Raji (cell line): ENCODE results near the gene ATP2B3.

Source experiments
- POLR2A ChIP-seq: IDR thresholded peaks from 2 replicates; pipeline ENCODE4 v1.6.1; 2011; ENCODE audit warnings: low read depth, low read length, control low read depth; ENCODE audit not compliant: insufficient read depth

The ATP2B3 gene

DNA sequence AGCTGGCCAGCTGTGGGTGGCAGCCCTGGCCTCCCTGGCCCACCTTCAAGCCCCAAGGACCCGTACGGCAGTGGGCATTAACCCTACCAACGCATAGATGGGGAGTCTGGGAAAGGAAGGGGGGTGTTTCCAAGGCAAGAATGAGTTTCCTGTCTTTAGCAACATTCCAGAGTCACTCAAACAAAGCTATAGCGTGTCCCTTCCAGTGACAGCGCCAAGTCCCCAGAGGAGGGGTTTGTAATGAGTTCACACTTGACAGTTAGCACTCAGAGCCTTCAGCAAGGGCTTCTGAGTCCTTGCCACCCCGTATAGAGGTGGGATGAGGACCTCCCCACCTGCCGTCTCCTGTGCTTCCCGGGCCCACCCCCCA, 20.9 kb upstream of the ATP2B3 start:
- TF ChIP-seq POLR2A: no peak

DNA sequence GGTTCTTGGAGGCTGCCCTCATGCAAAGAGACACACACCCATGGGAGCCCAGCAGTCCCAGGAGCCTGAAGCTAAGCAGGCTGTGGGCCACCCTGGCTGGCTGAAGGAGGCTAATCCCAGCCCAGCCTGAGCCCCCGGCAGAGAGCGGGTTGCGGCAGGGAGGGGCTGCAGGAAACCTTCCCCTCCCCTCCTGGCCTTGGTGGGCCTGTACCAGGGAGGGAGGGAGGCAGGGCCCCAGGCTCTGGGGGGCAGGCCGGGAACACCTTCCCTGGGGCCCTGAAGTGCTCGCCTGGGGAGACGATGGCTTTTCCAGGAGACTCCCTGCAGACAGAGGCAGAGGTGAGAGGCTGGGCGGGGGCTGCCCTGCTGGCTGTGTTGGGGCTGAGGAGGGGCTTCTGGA, 19.0 kb upstream of the ATP2B3 start:
- TF ChIP-seq POLR2A: no peak

DNA sequence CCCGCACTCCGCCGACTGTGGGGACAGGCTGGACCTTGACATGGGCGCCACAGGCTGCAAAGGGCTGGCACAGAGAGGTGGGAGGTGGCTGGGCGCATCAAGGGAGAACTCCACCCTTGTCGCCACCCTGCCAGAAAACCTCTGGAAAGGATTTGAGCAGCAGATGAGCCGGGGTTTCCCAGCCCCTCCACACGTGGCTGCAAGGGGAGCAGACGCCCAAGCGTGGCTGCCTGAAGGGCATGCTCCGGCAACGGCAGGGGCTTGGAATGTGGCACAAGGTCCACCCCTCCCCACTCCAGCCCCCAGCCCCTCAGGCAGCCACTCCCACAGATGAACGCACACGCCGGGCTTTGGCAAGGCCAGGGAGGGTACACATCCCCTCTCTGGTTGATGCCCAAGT, 18.1 kb upstream of the ATP2B3 start:
- TF ChIP-seq POLR2A: no peak

DNA sequence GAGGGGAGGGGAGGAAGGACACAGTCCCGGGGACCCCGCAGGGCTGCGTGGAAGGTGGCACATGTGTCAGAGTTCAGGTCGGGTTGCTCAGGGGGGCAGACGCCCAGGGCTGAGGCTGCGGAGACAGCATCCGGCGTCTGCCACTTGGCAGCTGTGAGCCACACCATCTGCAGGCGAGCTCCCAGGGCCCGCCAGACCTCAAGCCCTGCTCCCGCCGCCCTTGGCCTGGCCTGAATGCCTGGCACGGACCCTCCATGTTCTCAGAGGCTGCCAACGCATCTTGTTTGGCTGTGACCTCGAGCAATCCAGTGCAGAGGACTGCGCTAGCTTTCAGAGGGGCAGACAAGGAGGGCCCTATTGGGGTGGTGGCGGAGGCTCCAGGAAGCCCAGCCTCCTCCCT, 17.6 kb upstream of the ATP2B3 start:
- TF ChIP-seq POLR2A: no peak

DNA sequence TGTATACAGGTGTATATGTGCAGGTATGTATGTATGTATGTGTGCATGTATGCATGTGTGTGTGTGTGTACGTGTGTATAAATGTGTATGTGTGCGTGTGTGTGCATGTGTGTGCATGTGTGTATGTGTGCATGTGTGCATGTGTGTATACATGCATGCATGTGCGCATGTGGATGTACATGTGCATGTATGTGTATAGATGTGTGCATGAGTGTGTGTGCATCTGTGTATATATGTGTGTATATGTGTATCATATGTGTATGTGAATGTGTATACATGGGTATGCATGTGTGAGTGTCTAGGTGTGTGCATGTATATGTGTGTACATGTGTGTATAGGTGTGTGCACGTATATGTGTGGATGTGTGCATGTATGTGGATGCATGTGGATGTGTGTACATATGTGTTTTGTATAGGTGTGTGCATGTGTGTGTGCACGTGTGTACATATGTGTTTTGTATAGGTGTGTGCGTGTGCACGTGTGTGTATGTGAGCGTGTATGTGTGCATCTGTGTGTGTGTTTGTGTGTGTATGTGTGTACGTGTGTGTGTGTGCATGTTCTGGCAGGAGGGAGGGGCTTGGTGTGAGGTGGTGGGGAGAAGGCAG, 16.7 kb upstream of the ATP2B3 start:
- TF ChIP-seq POLR2A: no peak

DNA sequence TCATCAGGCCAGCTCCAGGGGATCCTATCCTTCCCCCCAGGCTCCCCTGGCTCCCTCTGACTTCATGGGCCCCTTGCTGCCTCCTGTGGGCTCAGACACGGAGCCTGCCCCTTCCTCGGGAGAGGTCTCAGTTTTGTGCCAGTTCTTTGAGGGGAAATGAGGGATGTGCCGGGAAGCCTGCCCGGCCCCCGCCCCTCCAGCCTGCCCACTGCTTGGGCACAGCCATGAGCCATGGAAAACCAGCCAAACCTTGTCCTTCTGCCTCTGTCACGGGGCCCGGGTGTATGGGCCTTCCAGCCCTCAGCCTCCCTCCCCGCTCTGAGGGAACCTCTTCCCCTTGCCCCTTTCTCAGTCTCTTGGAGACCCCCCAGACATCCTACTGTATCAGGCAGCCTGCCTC, 15.9 kb upstream of the ATP2B3 start:
- TF ChIP-seq POLR2A: no peak

DNA sequence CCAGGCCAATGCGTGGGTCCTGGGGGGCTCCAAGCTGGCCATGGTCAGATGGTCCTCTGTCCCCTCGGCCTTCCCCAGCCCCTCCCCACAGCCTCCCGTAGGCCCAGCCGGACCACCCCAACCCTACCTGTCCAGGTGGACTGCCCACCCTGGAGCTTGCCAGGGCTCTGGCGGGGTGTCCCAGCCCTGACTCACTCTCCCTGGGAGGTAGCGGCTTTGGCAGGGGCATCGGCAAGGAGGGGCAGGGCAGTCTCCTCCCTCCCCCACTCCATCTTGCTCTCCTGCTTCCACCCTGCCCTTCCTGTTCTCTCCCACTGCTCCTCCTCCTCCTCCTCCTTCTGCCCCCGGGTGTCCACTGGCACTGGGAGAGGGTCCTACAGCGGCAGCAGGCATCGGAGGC, 15.3 kb upstream of the ATP2B3 start:
- TF ChIP-seq POLR2A: no peak

DNA sequence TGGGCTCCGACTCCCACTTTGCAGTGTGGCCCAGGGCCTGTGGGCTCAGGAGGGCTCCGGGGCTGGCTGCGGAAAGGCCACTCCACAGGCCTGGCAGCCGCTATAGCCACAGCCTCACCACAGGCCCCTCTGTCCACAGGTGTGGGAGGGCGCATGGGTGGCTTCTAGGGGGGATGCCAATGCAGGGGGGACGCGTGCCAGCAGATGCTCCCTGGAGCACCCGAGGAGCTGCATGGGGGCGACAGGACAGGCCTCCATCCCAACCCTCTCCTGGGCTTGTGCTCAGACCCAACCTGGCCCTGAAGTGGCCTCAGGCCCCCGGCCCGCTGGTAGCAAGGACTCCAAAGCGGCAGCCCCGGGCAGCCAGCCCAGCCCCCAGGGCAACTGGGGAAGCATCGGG, 14.6 kb upstream of the ATP2B3 start:
- no peak for TF ChIP-seq POLR2A

DNA sequence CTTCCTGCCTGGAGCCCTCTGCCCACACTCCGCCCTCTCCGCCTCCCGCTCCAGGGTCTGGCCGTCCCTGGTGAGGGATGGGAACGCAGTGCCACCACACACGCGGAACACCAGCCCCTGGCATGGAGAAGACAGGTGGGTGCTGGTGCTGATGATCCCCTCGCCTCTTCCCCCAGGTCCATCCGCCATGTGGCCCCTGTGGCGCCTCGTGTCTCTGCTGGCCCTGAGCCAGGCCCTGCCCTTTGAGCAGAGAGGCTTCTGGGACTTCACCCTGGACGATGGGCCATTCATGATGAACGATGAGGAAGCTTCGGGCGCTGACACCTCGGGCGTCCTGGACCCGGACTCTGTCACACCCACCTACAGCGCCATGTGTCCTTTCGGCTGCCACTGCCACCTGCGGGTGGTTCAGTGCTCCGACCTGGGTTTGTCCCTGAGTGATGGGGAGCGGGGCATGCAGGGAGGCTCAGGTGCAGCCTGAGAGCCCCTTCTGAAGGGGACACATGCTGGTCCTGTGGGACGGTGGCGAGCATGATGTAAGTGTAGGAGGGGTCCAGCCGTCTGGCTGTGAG, 12.9 kb upstream of the ATP2B3 start:
- no peak for TF ChIP-seq POLR2A

DNA sequence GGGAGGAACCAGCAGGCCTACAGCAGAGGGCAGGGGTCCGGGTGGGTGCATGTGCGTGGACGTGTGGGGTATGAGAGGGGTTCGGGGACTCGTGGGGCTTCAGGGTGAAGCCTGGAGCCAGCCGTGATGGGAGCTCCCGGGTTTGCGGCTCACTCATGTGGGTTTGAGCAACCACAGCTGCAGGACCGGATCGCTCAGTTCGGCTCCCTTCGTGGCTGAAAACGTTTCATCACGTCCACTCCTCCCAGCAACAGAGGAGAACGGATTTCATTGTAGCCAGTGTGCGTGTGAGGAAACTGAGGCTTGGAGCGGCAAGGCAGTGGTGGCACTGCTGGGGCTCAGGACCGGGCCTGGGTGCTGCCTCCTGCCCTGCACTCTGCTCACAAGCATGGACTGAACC, 12.1 kb upstream of the ATP2B3 start:
- TF ChIP-seq POLR2A: no peak

DNA sequence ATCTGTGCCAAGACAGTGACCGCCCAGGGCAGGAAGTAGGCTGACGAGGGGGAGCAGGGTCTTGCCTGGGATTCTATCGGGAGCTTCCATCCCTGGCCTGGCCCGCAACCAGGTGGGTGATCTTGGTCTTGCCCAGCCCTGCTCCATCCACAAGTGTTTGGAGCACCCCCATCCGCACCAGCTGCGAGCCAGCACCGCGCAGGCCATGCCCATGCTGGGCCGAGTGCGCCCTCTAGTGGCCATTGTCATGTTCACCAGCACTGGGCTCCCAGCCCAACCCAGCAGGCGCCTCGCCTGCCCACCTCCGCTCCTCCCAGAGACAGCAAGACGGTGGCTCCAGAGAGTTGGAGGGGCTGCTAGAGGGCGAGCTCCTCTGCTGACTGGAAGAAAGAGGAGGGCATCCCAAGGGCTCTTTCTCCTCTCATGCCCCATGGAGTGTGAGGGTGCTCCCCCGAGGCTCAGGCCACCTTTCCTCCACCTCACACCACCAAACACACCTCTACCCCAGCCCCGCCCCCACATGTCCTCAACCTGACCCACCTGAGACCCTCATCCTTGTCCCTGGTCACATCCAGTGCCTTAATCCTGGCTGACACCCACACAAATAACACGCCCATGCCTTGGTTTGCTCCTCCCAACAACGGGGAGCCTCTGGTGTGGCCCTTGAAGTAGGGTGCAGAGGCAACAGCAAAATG, 9.8 kb upstream of the ATP2B3 start:
- TF ChIP-seq POLR2A: no peak

DNA sequence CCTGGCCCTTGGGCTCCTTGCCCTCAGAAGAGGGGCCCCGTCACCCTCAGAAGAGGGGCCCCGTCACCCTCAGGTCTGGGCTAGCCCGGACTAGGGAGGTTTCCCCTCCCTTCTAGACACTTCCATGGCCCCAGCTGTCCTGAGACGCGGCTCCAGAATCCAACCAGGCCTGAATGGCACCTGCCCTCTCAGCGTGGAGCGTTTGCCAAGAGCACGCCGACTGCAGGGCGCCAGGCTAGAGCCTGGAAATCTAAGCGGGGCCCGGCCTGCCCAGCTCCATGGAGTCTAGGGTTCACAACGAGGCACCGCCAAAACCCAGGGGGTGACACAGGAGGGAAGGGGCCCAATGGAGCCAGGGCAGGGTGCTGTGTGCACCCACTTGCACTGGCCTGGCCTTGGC, 7.8 kb upstream of the ATP2B3 start:
- TF ChIP-seq POLR2A: no peak

DNA sequence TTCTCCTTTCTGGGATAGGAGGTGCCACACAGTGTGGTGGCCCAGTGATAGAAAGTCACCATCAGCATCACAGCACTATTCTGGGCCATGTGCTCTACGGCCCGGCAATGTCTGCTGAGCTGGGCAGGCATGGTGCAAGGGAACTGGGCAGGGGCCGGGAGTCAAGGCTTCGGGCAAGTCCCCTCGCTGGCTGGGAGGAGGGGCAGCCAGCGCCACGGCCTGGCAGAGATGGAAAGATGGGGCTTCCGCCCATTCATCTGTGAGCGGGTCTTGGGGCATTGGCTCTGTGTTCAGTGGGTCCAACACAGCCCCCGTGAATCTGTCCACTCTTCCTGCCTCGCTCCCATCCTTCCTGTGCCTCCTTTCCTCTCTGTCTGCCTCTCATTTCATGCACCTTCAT, 7.1 kb upstream of the ATP2B3 start:
- TF ChIP-seq POLR2A: no peak

DNA sequence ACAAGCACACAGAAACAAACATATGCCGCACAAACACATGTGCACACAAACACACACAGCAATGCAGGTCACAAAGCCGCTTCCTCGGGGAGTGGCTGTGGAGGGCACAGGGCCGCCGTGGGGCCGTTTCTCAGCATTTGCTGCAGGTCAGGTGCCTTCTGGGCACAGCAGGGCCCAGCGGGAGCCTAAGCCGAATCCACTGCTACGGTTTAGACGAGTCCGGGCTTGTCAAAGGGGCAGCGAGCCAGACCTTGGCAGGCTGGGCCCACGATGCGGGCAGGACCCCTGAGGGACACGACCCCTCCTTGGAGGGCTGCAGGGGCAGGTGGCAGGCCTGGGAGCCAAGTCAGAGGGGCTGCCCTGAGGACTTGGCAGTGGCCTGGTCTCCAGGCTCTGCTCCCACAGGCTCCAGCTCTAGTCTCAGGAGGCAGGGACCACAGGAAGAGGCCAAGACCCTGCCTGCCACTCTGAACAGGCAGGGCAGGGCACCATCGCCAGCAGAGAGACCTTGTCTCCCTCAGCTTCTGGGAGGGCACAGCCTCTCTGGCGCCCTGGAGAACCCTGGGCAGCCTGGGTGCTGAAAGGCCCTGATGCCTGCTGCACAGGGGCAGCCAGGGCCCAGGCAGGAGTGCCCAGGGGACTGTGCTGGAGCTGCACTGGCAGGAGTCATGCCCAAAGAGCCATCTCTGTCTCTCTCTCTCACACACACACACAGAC, 5.5 kb upstream of the ATP2B3 start:
- TF ChIP-seq POLR2A: no peak

DNA sequence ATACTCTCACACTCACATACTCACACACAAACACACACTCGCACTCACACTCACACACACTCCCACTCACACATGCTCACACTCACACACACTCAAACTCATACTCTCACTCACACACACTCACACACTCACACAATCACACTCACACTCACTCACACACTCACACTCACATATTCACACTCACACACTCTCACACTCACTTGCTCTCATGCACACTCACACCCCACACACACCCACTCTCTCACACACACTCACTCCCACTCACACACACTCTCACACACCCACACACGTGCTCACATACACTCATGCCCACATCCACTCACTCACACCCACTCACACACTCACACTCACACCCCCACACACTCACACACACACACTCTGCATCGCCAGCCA, 4.9 kb upstream of the ATP2B3 start:
- no peak for TF ChIP-seq POLR2A

DNA sequence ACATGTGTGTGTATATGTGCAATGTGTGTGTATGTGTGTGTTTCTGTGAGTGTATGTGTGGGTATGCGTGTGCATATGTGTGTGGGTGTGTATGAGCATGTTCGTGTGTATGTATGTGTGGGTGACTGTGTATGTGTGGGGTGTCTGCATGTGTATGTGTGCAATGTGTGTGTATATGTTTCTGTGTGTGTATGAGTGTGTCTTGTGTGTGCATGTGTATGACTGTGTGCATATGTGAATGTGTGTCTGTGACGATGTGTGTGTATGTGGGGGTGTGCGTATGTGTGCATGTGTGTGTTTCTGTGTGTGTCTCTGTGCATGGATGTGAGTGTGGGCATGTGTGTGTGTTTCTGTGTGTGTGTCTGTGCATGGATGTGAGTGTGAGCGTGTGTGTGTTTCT, 4.2 kb upstream of the ATP2B3 start:
- no peak for TF ChIP-seq POLR2A
